ENCODE data around the gene POLR3G. TPM values are rescaled to one million over a fixed set of nuclear protein-coding genes. Genes with fewer than 3 reads are reported as not detected.

The POLR3G gene
- total RNA-seq, 1 donor from 2014 or later = 0.88 TPM

GRCh38 chr5:90546216-90546837 is 71.7 kb downstream of the POLR3G start:
- Histone ChIP-seq H3K4me3 (no peak overlapping the region), H3K9me3 (replicated peaks) (no peaks in the 10 kb centered on the region), H3K27me3 (ENCODE audit: low read depth) (peaks cover 17% of the 10 kb centered on the region), H3K4me1 (peaks cover 10% of the 10 kb centered on the region), H3K36me3 (no peaks in the 10 kb centered on the region), H3K27ac (replicated peaks) (no peak overlapping the region)
- TF ChIP-seq CTCF (IDR thresholded peaks at IDR 0.05; ENCODE audit: borderline replicate concordance) = no peak
- intact Hi-C loops (cut with micrococcal nuclease) = no loop called here
- DNase-seq = no peak

- intact Hi-C loops (cut with micrococcal nuclease) = no loop called here
- no peaks in the 10 kb centered on the region for H3K36me3 ChIP-seq
- no peak for DNase-seq
- H3K27ac ChIP-seq (replicated peaks) = no peak overlapping the region
- no peaks in the 10 kb centered on the region for H3K9me3 ChIP-seq (replicated peaks)
- H3K27me3 ChIP-seq (ENCODE audit: low read depth) = peaks cover 17% of the 10 kb centered on the region
- H3K4me1 ChIP-seq = peaks cover 10% of the 10 kb centered on the region
- no peak overlapping the region for H3K4me3 ChIP-seq
- no peak for TF ChIP-seq CTCF (IDR thresholded peaks at IDR 0.05; ENCODE audit: borderline replicate concordance)
Measured at GRCh38 chr5:90547072-90547536, 72.4 kb downstream of the POLR3G start.

GRCh38 chr5:90548069-90548593 is 73.5 kb downstream of the POLR3G start:
- H3K27me3 ChIP-seq (ENCODE audit: low read depth) = peaks cover 23% of the 10 kb centered on the region
- H3K4me3 ChIP-seq = peak overlapping the region; percentile 7
- TF ChIP-seq CTCF (IDR thresholded peaks at IDR 0.05; ENCODE audit: borderline replicate concordance) = no peak
- DNase-seq = no peak
- no peak overlapping the region for H3K27ac ChIP-seq (replicated peaks)
- intact Hi-C loops (cut with micrococcal nuclease) = no loop called here
- no peaks in the 10 kb centered on the region for H3K9me3 ChIP-seq (replicated peaks)
- no peaks in the 10 kb centered on the region for H3K36me3 ChIP-seq
- peaks cover 10% of the 10 kb centered on the region for H3K4me1 ChIP-seq

GRCh38 chr5:90549223-90549622 is 74.6 kb downstream of the POLR3G start:
- Histone ChIP-seq H3K4me1 (peaks cover 10% of the 10 kb centered on the region), H3K4me3 (no peak overlapping the region), H3K27ac (replicated peaks) (no peak overlapping the region), H3K27me3 (ENCODE audit: low read depth) (peaks cover 32% of the 10 kb centered on the region), H3K9me3 (replicated peaks) (no peaks in the 10 kb centered on the region), H3K36me3 (no peaks in the 10 kb centered on the region)
- DNase-seq = no peak
- no peak for TF ChIP-seq CTCF (IDR thresholded peaks at IDR 0.05; ENCODE audit: borderline replicate concordance)
- intact Hi-C loops (cut with micrococcal nuclease) = no loop called here

- intact Hi-C loops (cut with micrococcal nuclease) = no loop called here
- H3K36me3 ChIP-seq = no peaks in the 10 kb centered on the region
- no peak overlapping the region for H3K27ac ChIP-seq (replicated peaks)
- H3K4me1 ChIP-seq = peaks cover 10% of the 10 kb centered on the region
- TF ChIP-seq CTCF (IDR thresholded peaks at IDR 0.05; ENCODE audit: borderline replicate concordance) = no peak
- no peak for DNase-seq
- no peak overlapping the region for H3K4me3 ChIP-seq
- H3K27me3 ChIP-seq (ENCODE audit: low read depth) = peaks cover 33% of the 10 kb centered on the region
- no peaks in the 10 kb centered on the region for H3K9me3 ChIP-seq (replicated peaks)
Measured at GRCh38 chr5:90549729-90550275, 75.1 kb downstream of the POLR3G start.
